Stimulated activated CD4-positive, alpha-beta T cell treated with anti-CD3 and anti-CD28 coated beads, Interleukin-4, amount 100 ng/mL, for 1 hour (primary cell): ENCODE data around the gene CNR2.
"Not testable (repeated sequence)": the region's sequence is repeated elsewhere in the genome, so short reads cannot be mapped to it uniquely, and the experiment has no call there.

Experiments used
- DNase-seq: peaks from one replicate; pipeline ENCODE4 v3.0.0-alpha.2; 2020

Gene CNR2

GRCh38 chr1:23827717-23828116 is 85.4 kb downstream of the CNR2 start:
- DNase-seq: no peak

- DNase-seq: not testable (repeated sequence)
These were observed 86.6 kb downstream of the CNR2 start for GRCh38 chr1:23826590-23826989.

- DNase-seq: no peak
These were observed 87.2 kb downstream of the CNR2 start for GRCh38 chr1:23825762-23826522.

GRCh38 chr1:23825076-23825761 is 87.9 kb downstream of the CNR2 start, which contains the start of gene HMGCL:
Gene HMGCL, minus strand, starts transcription at chr1:23825429. Its CDS starts 14 bp downstream, at chr1:23825415.
- DNase-seq: peak; percentile 90

- DNase-seq: no peak
These were observed 88.5 kb downstream of the CNR2 start for GRCh38 chr1:23824711-23825075.

- no peak for DNase-seq
These were observed 89.4 kb downstream of the CNR2 start for GRCh38 chr1:23823767-23824166.
